ENCODE data around the gene HAP1. TPM values are rescaled to one million over a fixed set of nuclear protein-coding genes. Genes with fewer than 3 reads are reported as not detected.
"Not testable (repeated sequence)": the region's sequence is repeated elsewhere in the genome, so short reads cannot be mapped to it uniquely, and the experiment has no call there.

The HAP1 gene
- total RNA-seq, 1 donor from 2014 or later = 0.11 TPM

- ChIA-PET CTCF (interaction anchor here (0.6 to 5.5 kb wide), 7 partner anchors 10 to 1155 kb away, joined by 3 to 72 read pairs (median 9); no protein-coding TSS in a partner anchor), POLR2A (interaction anchor here (0.6 to 9.6 kb wide), 52 partner anchors 8 to 1827 kb away, joined by 3 to 421 read pairs (median 5); partner anchors contain the start of genes ACLY, CASC3, CCR7 and CNP)
- Mint-ChIP-seq H3K36me3 (ENCODE audit: low read depth) (peaks cover 44% of the 10 kb centered on the region), H3K27ac (peak overlapping the region; percentile 99), H3K9me3 (no peaks in the 10 kb centered on the region), H3K27me3 (no peaks in the 10 kb centered on the region), H3K4me1 (peaks cover 39% of the 10 kb centered on the region), H3K4me3 (peak overlapping the region; percentile 95)
- no peak for DNase-seq
- ATAC-seq (ENCODE audit: low read depth) = peak; percentile 8
- intact Hi-C loops (cut with micrococcal nuclease) = loop anchor here (1.0 to 5.0 kb wide), 6 partner anchors 12 to 1471 kb away; partner anchors contain the start of genes JUP and WIPF2
- TF ChIP-seq, protein P1, sequence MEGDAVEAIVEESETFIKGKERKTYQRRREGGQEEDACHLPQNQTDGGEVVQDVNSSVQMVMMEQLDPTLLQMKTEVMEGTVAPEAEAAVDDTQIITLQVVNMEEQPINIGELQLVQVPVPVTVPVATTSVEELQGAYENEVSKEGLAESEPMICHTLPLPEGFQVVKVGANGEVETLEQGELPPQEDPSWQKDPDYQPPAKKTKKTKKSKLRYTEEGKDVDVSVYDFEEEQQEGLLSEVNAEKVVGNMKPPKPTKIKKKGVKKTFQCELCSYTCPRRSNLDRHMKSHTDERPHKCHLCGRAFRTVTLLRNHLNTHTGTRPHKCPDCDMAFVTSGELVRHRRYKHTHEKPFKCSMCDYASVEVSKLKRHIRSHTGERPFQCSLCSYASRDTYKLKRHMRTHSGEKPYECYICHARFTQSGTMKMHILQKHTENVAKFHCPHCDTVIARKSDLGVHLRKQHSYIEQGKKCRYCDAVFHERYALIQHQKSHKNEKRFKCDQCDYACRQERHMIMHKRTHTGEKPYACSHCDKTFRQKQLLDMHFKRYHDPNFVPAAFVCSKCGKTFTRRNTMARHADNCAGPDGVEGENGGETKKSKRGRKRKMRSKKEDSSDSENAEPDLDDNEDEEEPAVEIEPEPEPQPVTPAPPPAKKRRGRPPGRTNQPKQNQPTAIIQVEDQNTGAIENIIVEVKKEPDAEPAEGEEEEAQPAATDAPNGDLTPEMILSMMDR (IDR thresholded peaks at IDR 0.05) = no peak
Observed at GRCh38 chr17:41687828-41688640, 46.4 kb downstream of the HAP1 start.

DNA sequence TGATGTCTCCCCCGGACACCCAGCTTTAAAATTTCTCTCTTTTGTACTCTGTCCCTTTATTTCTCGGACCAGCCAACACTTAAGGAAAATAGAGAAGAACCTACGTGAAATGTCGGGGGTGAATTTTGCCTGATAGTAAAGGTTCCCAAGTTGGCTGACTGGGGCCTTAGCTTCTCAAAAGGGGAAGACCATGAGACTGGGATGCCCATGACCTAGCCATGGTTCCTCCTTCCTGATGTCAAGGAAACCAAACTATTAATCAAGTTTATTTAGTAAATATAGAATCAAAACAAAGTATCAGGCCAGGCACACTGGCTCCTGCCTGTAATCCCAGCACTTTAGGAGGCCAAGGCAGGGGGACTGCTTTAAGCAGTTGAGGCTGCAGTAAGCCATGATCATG is 48.2 kb downstream of the HAP1 start:
- DNase-seq (no peak), ATAC-seq (ENCODE audit: low read depth) (no peak)
- peaks cover 27% of the 10 kb centered on the region for H3K36me3 Mint-ChIP-seq (ENCODE audit: low read depth)
- ChIA-PET CTCF (no interaction called here), POLR2A (no interaction called here)
- no peak overlapping the region for H3K4me3 Mint-ChIP-seq
- H3K9me3 Mint-ChIP-seq = no peaks in the 10 kb centered on the region
- peaks cover 26% of the 10 kb centered on the region for H3K4me1 Mint-ChIP-seq
- intact Hi-C loops (cut with micrococcal nuclease) = loop anchor here (5.0 kb wide), 2 partner anchors 101 to 1469 kb away; partner anchors contain the start of genes JUP and WIPF2
- TF ChIP-seq, protein P1 (IDR thresholded peaks at IDR 0.05) = no peak
- no peaks in the 10 kb centered on the region for H3K27me3 Mint-ChIP-seq
- no peak overlapping the region for H3K27ac Mint-ChIP-seq

- H3K9me3 Mint-ChIP-seq; POLR2A ChIA-PET; H3K27me3 Mint-ChIP-seq; H3K4me3 Mint-ChIP-seq; H3K27ac Mint-ChIP-seq; ATAC-seq (ENCODE audit: low read depth); DNase-seq: not testable (repeated sequence)
- Mint-ChIP-seq H3K36me3 (ENCODE audit: low read depth) (peaks cover 22% of the 10 kb centered on the region), H3K4me1 (peaks cover 21% of the 10 kb centered on the region)
- CTCF ChIA-PET = interaction anchor here (1.9 kb wide), 1 partner anchor 18 kb away, joined by 6 read pairs; no protein-coding TSS in a partner anchor
- intact Hi-C loops (cut with micrococcal nuclease) = loop anchor here (5.0 kb wide), 2 partner anchors 102 to 1468 kb away; partner anchors contain the start of genes JUP and WIPF2
Observed at GRCh38 chr17:41685753-41686152, 48.7 kb downstream of the HAP1 start.

DNA sequence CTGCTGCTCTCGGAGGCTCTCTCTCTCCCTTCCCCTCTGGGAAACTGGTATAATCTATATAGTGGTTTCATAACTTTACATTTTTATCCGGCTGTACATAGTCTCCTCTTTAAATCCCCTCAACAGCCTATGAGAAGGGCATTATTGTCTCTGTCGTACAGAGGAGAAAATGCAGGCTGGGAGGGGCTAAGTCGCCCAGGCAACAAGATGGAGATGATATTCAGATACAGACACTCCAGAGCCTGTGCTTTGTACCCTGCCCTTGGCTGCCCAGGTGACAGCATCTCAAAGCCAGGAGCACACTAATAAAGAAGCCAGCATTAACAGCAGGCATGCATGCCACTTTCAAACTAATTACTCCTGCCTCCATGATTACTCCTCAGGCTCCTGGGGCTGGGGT is 50.4 kb downstream of the HAP1 start:
- H3K27ac Mint-ChIP-seq = no peak overlapping the region
- ATAC-seq (ENCODE audit: low read depth) (no peak), DNase-seq (no peak)
- ChIA-PET CTCF (interaction anchor here (1.9 kb wide), 1 partner anchor 16 kb away, joined by 6 read pairs; no protein-coding TSS in a partner anchor), POLR2A (interaction anchor here (0.6 kb wide), 2 partner anchors 8 to 332 kb away, joined by 3 to 7 read pairs; no protein-coding TSS in a partner anchor)
- no peak overlapping the region for H3K4me3 Mint-ChIP-seq
- intact Hi-C loops (cut with micrococcal nuclease) = no loop called here
- H3K27me3 Mint-ChIP-seq = no peaks in the 10 kb centered on the region
- H3K4me1 Mint-ChIP-seq = peaks cover 13% of the 10 kb centered on the region
- TF ChIP-seq, protein P1 (IDR thresholded peaks at IDR 0.05) = no peak
- H3K36me3 Mint-ChIP-seq (ENCODE audit: low read depth) = peaks cover 4% of the 10 kb centered on the region
- H3K9me3 Mint-ChIP-seq = no peaks in the 10 kb centered on the region

GRCh38 chr17:41683441-41684007 is 50.9 kb downstream of the HAP1 start:
- no peak overlapping the region for H3K27ac Mint-ChIP-seq
- H3K9me3 Mint-ChIP-seq = no peaks in the 10 kb centered on the region
- H3K4me3 Mint-ChIP-seq = no peak overlapping the region
- ATAC-seq (ENCODE audit: low read depth) (no peak), DNase-seq (no peak)
- CTCF ChIA-PET = no interaction called here
- H3K27me3 Mint-ChIP-seq = no peaks in the 10 kb centered on the region
- POLR2A ChIA-PET = no interaction called here
- TF ChIP-seq, protein P1 (IDR thresholded peaks at IDR 0.05) = no peak
- intact Hi-C loops (cut with micrococcal nuclease) = no loop called here
- H3K4me1 Mint-ChIP-seq = peaks cover 18% of the 10 kb centered on the region
- H3K36me3 Mint-ChIP-seq (ENCODE audit: low read depth) = no peaks in the 10 kb centered on the region
